ENCODE measurements around the gene ETFA.

Gene ETFA

DNA sequence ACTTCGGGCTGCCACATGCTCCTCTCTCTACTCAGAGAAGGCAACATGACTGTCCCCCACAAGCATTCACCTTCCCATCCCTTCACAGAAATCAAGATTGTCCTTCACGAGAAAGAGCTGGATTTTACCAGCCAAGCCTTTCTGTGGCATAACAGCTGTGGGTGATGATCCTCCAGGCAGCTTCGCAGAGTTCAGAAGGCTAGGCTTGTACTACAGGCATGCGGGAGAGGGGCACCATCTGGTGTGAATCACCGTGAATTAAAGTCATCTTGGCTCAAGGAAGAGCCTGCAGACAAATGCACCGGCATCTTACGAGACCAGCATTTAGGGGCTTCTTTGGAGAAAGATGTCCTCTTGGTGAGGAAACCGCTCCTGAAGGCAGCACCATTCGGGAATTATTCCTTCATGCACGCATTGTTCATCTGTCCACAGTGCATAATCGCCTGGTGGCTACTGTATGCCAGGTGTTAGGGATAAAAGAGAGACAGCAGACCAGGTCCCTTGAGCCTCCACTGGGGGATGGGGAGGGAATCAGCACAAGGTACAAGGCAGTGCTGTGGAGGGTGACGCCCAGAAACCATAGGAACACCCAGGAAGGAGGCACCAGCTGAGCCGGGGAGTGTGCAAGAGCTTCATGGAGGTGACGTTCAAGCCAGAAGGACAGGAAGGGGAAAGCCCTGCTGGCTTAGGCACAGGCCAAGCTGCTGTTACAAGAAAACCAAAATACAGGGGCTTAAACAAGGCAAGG, 142.9 kb downstream of the ETFA start:
- no peak for DNase-seq

DNA sequence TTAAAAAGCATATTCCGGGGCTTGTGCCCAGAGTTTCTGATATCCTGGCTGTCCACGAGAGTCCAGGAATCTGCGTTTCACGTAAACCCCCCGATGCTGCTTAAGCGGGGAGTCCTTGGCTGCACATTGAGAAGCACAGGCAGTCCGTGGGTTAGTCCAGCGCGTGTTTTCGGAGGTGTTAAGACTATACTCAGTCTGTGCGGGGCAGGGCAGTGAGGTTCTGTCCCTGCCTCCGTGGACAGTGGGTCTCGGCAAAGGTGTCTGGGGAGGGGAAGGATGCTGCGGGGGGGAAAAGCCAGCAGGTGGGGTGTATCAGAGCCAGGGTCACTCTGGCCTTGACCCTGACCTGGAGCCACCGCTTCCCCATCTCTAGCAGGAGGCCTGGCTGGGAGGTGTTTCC, 145.3 kb downstream of the ETFA start:
- DNase-seq: no peak
